Endothelial cell (in vitro differentiated cells): ENCODE measurements around the gene ACBD3. TPM values are rescaled to one million over a fixed set of nuclear protein-coding genes. Genes with fewer than 3 reads are reported as not detected.

Experiments used
- DNase-seq: peaks from one replicate; pipeline ENCODE4 v3.0.0; 2021; ENCODE audit warnings: low spot score
- H3K27ac Mint-ChIP-seq: one replicate; pipeline ENCODE4 v1.8.0; 2021; ENCODE audit warnings: mixed read lengths, inconsistent platforms; ENCODE audit not compliant: unreplicated experiment
- H3K27me3 Mint-ChIP-seq: one replicate; pipeline ENCODE4 v1.8.0; 2021; ENCODE audit warnings: mild to moderate bottlenecking, moderate library complexity, mixed read lengths, inconsistent platforms; ENCODE audit not compliant: unreplicated experiment
- H3K36me3 Mint-ChIP-seq: one replicate; pipeline ENCODE4 v1.8.0; 2021; ENCODE audit warnings: mild to moderate bottlenecking, low read depth, mixed read lengths, inconsistent platforms; ENCODE audit not compliant: unreplicated experiment
- H3K4me1 Mint-ChIP-seq: one replicate; pipeline ENCODE4 v1.8.0; 2021; ENCODE audit warnings: mild to moderate bottlenecking, mixed read lengths, inconsistent platforms; ENCODE audit not compliant: unreplicated experiment
- H3K4me3 Mint-ChIP-seq: one replicate; pipeline ENCODE4 v1.8.0; 2021; ENCODE audit warnings: mild to moderate bottlenecking, mixed read lengths, inconsistent platforms; ENCODE audit not compliant: unreplicated experiment
- H3K9me3 Mint-ChIP-seq: one replicate; pipeline ENCODE4 v1.8.0; 2021; ENCODE audit warnings: mixed read lengths, inconsistent platforms; ENCODE audit not compliant: unreplicated experiment
- total RNA-seq: library from RNA; stranded (reverse); fragmentation: NEBNext Ultra II Directional; extraction: Animal tissue kit (Norgen Biotek cat#: 25700); gene quantifications from one replicate; pipeline ENCODE4 v1.2.1, GENCODE V29; 2021; ENCODE audit not compliant: unreplicated experiment
- TF ChIP-seq, protein P1 (sequence below): fragments of 200-600 bp; sonication (generic); IDR thresholded peaks from one replicate; pipeline ENCODE4 v1.5.0; 2021; ENCODE audit warnings: antibody characterized with exemption; ENCODE audit not compliant: unreplicated experiment

The ACBD3 gene
- total RNA-seq, 1 donor from 2014 or later: 27.4 TPM

DNA sequence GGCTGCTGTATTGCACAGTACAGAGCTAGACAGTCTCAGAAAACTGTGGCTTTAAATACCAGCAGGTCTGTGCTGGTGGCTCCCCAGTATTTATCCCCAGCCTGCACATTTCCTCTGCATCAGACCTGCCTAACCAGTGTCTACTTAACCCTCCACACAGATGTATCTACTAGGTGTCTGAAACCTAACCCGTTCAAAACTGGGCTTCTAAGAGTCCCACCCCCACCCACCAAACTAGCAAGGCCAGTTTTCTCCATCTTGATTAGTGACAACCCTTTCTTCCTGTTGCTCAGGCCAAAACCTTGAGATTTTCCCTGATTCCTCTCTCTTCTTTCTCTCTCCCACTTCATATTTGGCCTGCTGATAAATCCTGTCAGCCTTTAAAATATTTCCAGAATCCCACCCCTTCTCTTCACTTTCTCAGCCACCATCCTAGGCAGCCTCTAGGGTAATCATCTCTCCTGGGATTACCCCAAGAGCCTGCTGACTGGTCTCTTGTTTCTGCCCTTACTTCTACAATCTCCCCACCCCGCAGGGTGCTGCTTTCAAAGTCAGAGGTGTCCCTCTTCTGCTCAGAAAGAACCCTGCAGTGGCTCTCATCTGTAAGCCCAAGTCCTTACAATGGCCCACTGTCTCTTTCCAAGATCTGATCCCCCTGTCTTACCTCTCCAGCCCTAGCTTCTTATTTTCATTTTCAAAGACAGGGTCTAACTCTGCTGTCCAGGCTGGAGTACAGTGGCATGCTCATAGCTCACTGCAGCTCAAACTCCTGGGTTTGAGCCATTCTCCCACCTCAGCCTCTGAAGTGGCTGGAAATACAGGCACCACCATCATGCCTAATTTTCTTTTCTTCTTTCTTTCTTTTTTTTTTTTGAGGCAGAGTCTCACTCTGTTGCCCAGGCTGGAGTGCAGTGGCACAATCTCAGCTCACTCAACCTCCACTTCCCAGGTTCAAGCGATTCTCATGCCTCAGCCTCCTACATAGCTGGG, 78.8 kb downstream of the ACBD3 start:
- TF ChIP-seq, protein P1, sequence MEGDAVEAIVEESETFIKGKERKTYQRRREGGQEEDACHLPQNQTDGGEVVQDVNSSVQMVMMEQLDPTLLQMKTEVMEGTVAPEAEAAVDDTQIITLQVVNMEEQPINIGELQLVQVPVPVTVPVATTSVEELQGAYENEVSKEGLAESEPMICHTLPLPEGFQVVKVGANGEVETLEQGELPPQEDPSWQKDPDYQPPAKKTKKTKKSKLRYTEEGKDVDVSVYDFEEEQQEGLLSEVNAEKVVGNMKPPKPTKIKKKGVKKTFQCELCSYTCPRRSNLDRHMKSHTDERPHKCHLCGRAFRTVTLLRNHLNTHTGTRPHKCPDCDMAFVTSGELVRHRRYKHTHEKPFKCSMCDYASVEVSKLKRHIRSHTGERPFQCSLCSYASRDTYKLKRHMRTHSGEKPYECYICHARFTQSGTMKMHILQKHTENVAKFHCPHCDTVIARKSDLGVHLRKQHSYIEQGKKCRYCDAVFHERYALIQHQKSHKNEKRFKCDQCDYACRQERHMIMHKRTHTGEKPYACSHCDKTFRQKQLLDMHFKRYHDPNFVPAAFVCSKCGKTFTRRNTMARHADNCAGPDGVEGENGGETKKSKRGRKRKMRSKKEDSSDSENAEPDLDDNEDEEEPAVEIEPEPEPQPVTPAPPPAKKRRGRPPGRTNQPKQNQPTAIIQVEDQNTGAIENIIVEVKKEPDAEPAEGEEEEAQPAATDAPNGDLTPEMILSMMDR: no peak
- H3K36me3 Mint-ChIP-seq: no peaks in the 10 kb centered on the region
- H3K27me3 Mint-ChIP-seq: peaks cover 11% of the 10 kb centered on the region
- no peak overlapping the region for H3K4me3 Mint-ChIP-seq
- H3K4me1 Mint-ChIP-seq: peaks cover 26% of the 10 kb centered on the region
- no peak for DNase-seq
- H3K27ac Mint-ChIP-seq: no peak overlapping the region
- H3K9me3 Mint-ChIP-seq: no peaks in the 10 kb centered on the region

DNA sequence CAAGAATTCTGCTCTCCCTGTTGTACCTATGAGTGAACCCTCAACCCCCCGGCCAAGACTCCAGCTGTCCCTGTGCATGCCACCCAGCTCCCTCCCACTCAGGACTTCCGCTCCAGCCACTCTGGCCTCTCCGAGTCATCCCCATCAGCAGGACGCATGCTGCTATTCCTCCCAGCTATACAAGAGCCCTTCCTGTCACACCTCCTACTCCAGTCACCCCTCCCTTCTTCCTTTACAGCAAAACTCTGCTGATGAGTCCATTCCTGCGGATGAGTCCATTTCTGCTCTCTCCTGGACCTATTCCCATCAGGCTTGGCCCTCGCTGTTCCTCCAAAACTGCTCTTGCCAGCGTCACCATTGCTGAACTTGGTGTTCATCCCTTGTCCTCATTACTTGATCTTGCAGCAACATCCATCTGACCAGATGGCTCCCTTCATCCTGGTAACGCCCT, 81.8 kb downstream of the ACBD3 start:
- no peaks in the 10 kb centered on the region for H3K9me3 Mint-ChIP-seq
- H3K4me1 Mint-ChIP-seq: peaks cover 21% of the 10 kb centered on the region
- H3K27ac Mint-ChIP-seq: no peak overlapping the region
- TF ChIP-seq, protein P1: no peak
- no peak for DNase-seq
- peak overlapping the region; percentile 29 for H3K4me3 Mint-ChIP-seq
- peaks cover 9% of the 10 kb centered on the region for H3K27me3 Mint-ChIP-seq
- no peaks in the 10 kb centered on the region for H3K36me3 Mint-ChIP-seq

DNA sequence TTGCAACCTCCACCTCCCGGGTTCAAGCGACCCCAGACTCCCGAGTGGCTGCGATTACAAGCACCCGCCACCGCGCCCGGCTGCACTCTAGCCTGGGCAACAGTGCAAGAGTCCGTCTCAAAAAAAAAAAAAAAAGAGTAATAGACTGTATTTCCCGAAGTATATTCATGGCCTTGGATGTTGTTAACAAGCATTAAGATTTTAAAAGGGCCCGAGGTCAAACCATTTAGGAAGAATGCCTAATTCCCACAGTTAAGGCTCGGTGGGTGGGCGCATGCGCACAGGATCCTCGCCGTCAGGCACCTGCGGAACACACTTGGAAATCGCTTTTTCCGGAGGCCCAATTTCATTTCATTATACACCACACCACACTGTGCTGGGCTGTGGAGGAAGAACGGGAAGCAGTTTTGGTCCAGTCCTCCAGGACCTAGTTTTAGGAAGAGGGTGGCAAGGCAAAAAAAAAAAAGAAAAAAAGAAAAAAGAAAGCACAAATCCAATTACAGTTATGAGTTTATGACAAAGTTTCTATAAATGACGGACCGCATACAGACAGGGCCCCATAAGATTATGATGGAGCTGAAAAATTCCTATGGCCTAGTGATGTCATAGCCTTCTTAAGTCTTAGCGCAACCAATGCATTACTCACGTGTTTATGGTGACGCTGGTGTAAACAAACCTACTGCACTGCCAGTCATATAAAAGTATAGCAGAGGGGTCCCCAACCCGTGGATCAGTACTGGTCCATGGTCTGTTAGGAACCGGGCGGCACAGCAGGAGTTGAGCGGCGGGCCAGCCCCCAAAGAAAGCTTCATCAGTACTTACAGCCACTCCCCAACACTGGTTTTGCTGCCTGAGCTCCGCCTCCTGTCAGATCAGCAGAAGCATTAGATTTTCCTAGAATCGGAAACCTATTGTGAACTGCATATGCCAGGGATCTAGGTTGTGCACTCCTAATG, 85.8 kb downstream of the ACBD3 start:
- H3K36me3 Mint-ChIP-seq: no peaks in the 10 kb centered on the region
- H3K4me3 Mint-ChIP-seq: peak overlapping the region; percentile 84
- TF ChIP-seq, protein P1: no peak
- no peak overlapping the region for H3K27ac Mint-ChIP-seq
- H3K27me3 Mint-ChIP-seq: peaks cover 6% of the 10 kb centered on the region
- H3K4me1 Mint-ChIP-seq: peaks cover 12% of the 10 kb centered on the region
- H3K9me3 Mint-ChIP-seq: no peaks in the 10 kb centered on the region
- DNase-seq: peak; percentile 38

DNA sequence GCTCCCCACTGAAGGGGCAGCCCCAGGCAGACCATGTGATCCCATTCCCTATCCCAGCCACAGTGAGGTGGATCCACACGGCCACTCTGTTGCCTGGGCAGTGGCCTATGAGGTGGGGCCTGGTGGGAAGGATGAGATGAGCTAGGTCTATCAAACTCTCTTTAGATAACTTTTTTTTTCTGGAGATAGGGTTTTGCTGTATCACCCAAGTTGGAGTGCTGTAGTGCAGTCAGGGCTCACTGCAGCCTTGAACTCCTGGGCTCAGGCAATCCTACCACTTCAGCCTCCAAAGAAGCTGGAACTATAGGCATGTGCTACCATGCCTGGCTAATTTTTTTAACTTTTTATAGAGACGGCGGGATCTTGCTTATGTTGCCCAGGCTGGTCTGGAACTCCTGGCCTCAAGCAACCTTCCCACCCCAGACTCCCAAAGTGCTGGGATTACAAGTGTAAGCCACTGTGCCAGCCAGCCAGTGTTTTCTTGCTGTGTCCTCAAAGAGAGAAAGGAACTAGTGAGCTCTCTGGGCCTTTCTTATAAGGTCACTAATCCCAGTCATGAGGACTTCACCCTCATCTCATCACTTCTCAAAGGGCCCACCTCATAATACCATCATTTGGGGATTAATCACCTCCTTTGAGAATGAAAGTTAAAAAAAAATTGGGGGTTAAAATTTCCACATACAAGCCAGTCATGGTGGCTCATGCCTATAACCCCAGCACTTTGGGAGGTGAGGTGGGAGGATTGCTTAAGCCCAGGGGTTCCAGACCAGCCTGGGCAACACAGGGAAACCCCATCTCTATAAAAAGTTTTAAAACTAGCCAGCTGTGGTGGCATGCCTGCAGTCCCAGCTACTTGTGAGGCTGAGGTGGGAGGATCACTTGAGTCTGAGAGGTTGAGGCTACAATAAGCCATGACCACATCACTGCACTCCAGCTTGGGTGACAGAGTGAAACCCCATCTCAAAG, 87.4 kb downstream of the ACBD3 start:
- H3K27me3 Mint-ChIP-seq: peaks cover 5% of the 10 kb centered on the region
- peaks cover 3% of the 10 kb centered on the region for H3K4me1 Mint-ChIP-seq
- no peak overlapping the region for H3K27ac Mint-ChIP-seq
- H3K36me3 Mint-ChIP-seq: no peaks in the 10 kb centered on the region
- no peak for DNase-seq
- no peaks in the 10 kb centered on the region for H3K9me3 Mint-ChIP-seq
- no peak overlapping the region for H3K4me3 Mint-ChIP-seq
- TF ChIP-seq, protein P1: no peak
